ENCODE results near the gene CHMP4B.

Gene CHMP4B

GRCh38 chr20:33894798-33895197, 83.7 kb downstream of the CHMP4B start:
- no peak for DNase-seq

GRCh38 chr20:33896509-33896908, 85.4 kb downstream of the CHMP4B start:
- no peak for DNase-seq

GRCh38 chr20:33897313-33897912, 86.3 kb downstream of the CHMP4B start:
- DNase-seq = no peak

GRCh38 chr20:33899106-33899505, 88.0 kb downstream of the CHMP4B start:
- DNase-seq = no peak

- no peak for DNase-seq
Measured at GRCh38 chr20:33900521-33901131, 89.5 kb downstream of the CHMP4B start.

- DNase-seq = no peak
Measured at GRCh38 chr20:33901132-33901523, 90.0 kb downstream of the CHMP4B start.

GRCh38 chr20:33902011-33902410, 90.9 kb downstream of the CHMP4B start:
- no peak for DNase-seq

All from anterior cingulate cortex (tissue), 58 donors.